ENCODE results near the gene TMCC2.

- TF ChIP-seq CTCF (IDR thresholded peaks at IDR 0.05): peak; percentile 46
- TF ChIP-seq EZH2 (IDR thresholded peaks at IDR 0.05): no peak
Observed at GRCh38 chr1:205229399-205229871, 1.7 kb downstream of the TMCC2 start.

Data from neural progenitor cell (in vitro differentiated cells).